Liver (tissue), 9 donors: ENCODE data around the gene RNASE13. TPM values are rescaled to one million over a fixed set of nuclear protein-coding genes. Genes with fewer than 3 reads are reported as not detected.

Source experiments
- DNase-seq: peaks from one replicate; pipeline ENCODE4 v3.0.0-alpha.2; 2017; ENCODE audit warnings: low spot score
- H3K27ac ChIP-seq, 2 donors: one replicate each; pipeline ENCODE4 v1.7.0; 2013; ENCODE audit warnings: inconsistent platforms in 2 of 2, low read length in 2 of 2, control low read depth in 1 of 2, low read depth in 1 of 2, mild to moderate bottlenecking in 1 of 2
- H3K27me3 ChIP-seq, 4 donors: one replicate each; pipeline versions ENCODE4 v1.6.1 to v1.7.0; 2013; ENCODE audit warnings: low read length in 3 of 4, inconsistent platforms in 1 of 4, mild to moderate bottlenecking in 1 of 4, moderate library complexity in 1 of 4; ENCODE audit not compliant: control insufficient read depth in 4 of 4, insufficient read depth in 4 of 4
- H3K36me3 ChIP-seq, 4 donors: one replicate each; pipeline versions ENCODE4 v1.6.1 to v1.7.0; 2013; ENCODE audit warnings: low read length in 3 of 4, mild to moderate bottlenecking in 3 of 4, low read depth in 1 of 4, moderate library complexity in 1 of 4; ENCODE audit not compliant: control insufficient read depth in 4 of 4, insufficient read depth in 3 of 4
- H3K4me1 ChIP-seq, 4 donors: one replicate each; pipeline versions ENCODE4 v1.6.1 to v1.7.0; 2013; ENCODE audit warnings: low read length in 3 of 4, mild to moderate bottlenecking in 3 of 4, moderate library complexity in 1 of 4; ENCODE audit not compliant: control insufficient read depth in 4 of 4, insufficient read depth in 4 of 4
- H3K4me3 ChIP-seq, 3 donors: one replicate each; pipeline versions ENCODE4 v1.6.1 to v1.7.0; 2013; ENCODE audit warnings: low read length in 3 of 3, control low read depth in 1 of 3, low read depth in 1 of 3, mild to moderate bottlenecking in 1 of 3
- H3K9ac ChIP-seq, 2 donors: one replicate each; pipeline ENCODE4 v1.7.0; 2013; ENCODE audit warnings: low read length in 2 of 2, mild to moderate bottlenecking in 2 of 2, moderate library complexity in 2 of 2, control low read depth in 1 of 2, low read depth in 1 of 2
- H3K9me3 ChIP-seq, 4 donors: one replicate each; pipeline versions ENCODE4 v1.6.1 to v1.7.0; 2013; ENCODE audit warnings: low read length in 3 of 4; ENCODE audit not compliant: control insufficient read depth in 4 of 4
- EGR1 ChIP-seq, 2 donors: IDR thresholded peaks; 2 replicates each; pipeline ENCODE4 v1.6.1; 2016 to 2018; ENCODE audit warnings: antibody characterized with exemption in 2 of 2, low read depth in 2 of 2
- FOXA1 ChIP-seq: IDR thresholded peaks from 2 replicates; pipeline ENCODE4 v1.6.1; 2016; ENCODE audit warnings: antibody characterized with exemption
- GABPA ChIP-seq, 2 donors: IDR thresholded peaks in 1 of 2; conservative IDR thresholded peaks in 1 of 2; 2 replicates each; pipeline ENCODE4 v1.6.1; 2016; ENCODE audit warnings: antibody characterized with exemption in 2 of 2, mild to moderate bottlenecking in 1 of 2, moderate library complexity in 1 of 2
- HNF4A ChIP-seq, 2 donors: conservative IDR thresholded peaks; 2 replicates each; pipeline ENCODE4 v1.6.1; 2016; ENCODE audit warnings: antibody characterized with exemption in 2 of 2, mild to moderate bottlenecking in 2 of 2
- HNF4G ChIP-seq: IDR thresholded peaks from 2 replicates; pipeline ENCODE4 v1.6.1; 2016; ENCODE audit warnings: antibody characterized with exemption
- JUND ChIP-seq, 2 donors: IDR thresholded peaks; 2 replicates each; pipeline ENCODE4 v1.6.1; 2016; ENCODE audit warnings: antibody characterized with exemption in 2 of 2
- MAX ChIP-seq: IDR thresholded peaks from 2 replicates; pipeline ENCODE4 v1.6.1; 2016; ENCODE audit warnings: antibody characterized with exemption
- NR2F2 ChIP-seq: IDR thresholded peaks from 2 replicates; pipeline ENCODE4 v1.6.1; 2016; ENCODE audit warnings: antibody characterized with exemption
- RAD21 ChIP-seq, 2 donors: IDR thresholded peaks; 2 replicates each; pipeline ENCODE4 v1.6.1; 2016; ENCODE audit warnings: antibody characterized with exemption in 2 of 2, mild to moderate bottlenecking in 2 of 2
- RXRA ChIP-seq, 2 donors: IDR thresholded peaks; 2 replicates each; pipeline ENCODE4 v1.6.1; 2017 to 2018; ENCODE audit warnings: antibody characterized with exemption in 2 of 2, mild to moderate bottlenecking in 1 of 2
- SP1 ChIP-seq: IDR thresholded peaks from 2 replicates; pipeline ENCODE4 v1.6.1; 2018; ENCODE audit warnings: antibody characterized with exemption, mild to moderate bottlenecking
- YY1 ChIP-seq: IDR thresholded peaks from 2 replicates; pipeline ENCODE4 v1.6.1; 2016; ENCODE audit warnings: antibody characterized with exemption, mild to moderate bottlenecking
- WGBS: extraction: QIAGEN DNeasy Blood & Tissue Kit; methylation state at CpG from one replicate; pipeline ENCODE4 v1.1.7; 2013; 5-methylcytosine and 5-hydroxymethylcytosine counted together
- polyA plus RNA-seq, 2 donors: library from polyadenylated mRNA; stranded (reverse) in 1 of 2; unstranded in 1 of 2; fragments of 200-250 nt in 1 of 2; fragments of >200 nt in 1 of 2; fragmentation: Nextera tagmentation in 1 of 2; extraction: Ambion mirVana in 1 of 2; gene quantifications; one replicate each; pipeline versions ENCODE4 v1.2.1 to v1.2.3, GENCODE V29; 2013 to 2015
- total RNA-seq, 2 donors: library from RNA; depleted of rRNA; stranded (reverse); fragments of >200 nt; gene quantifications; one replicate each; pipeline ENCODE4 v1.2.3, GENCODE V29; 2014
- TF ChIP-seq, protein P1 (sequence below): IDR thresholded peaks from 2 replicates; pipeline ENCODE4 v1.6.1; 2016; ENCODE audit warnings: antibody characterized with exemption, mild to moderate bottlenecking
- donor health status: healthy.
- donor health status: healthy.
- donor health status: healthy.
- donor health status: healthy.
- donor health status: healthy.

The RNASE13 gene
- total and polyA plus RNA-seq, 4 donors = 0.05 to 0.08 TPM; not detected in 2

- TF ChIP-seq, protein P1, sequence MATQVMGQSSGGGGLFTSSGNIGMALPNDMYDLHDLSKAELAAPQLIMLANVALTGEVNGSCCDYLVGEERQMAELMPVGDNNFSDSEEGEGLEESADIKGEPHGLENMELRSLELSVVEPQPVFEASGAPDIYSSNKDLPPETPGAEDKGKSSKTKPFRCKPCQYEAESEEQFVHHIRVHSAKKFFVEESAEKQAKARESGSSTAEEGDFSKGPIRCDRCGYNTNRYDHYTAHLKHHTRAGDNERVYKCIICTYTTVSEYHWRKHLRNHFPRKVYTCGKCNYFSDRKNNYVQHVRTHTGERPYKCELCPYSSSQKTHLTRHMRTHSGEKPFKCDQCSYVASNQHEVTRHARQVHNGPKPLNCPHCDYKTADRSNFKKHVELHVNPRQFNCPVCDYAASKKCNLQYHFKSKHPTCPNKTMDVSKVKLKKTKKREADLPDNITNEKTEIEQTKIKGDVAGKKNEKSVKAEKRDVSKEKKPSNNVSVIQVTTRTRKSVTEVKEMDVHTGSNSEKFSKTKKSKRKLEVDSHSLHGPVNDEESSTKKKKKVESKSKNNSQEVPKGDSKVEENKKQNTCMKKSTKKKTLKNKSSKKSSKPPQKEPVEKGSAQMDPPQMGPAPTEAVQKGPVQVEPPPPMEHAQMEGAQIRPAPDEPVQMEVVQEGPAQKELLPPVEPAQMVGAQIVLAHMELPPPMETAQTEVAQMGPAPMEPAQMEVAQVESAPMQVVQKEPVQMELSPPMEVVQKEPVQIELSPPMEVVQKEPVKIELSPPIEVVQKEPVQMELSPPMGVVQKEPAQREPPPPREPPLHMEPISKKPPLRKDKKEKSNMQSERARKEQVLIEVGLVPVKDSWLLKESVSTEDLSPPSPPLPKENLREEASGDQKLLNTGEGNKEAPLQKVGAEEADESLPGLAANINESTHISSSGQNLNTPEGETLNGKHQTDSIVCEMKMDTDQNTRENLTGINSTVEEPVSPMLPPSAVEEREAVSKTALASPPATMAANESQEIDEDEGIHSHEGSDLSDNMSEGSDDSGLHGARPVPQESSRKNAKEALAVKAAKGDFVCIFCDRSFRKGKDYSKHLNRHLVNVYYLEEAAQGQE = peak; percentile 68
- TF ChIP-seq NR2F2 = peak; percentile 49
- peak; percentile 97 to 98 for TF ChIP-seq RXRA (IDR thresholded peaks at IDR 0.05)
- TF ChIP-seq YY1 = peak; percentile 60
Measured at GRCh38 chr14:21043974-21044618, 9.5 kb upstream of the RNASE13 start (continued).

- no peaks in the 10 kb centered on the region for H3K36me3 ChIP-seq
- TF ChIP-seq FOXA1 = no peak
- peak in 1 of 2 donors; percentile 24 for TF ChIP-seq HNF4A (conservative IDR thresholded peaks at IDR 0.05)
- no peak for TF ChIP-seq NR2F2
- no peak for TF ChIP-seq HNF4G
- no peak for TF ChIP-seq MAX
- H3K9ac ChIP-seq = no peak overlapping the region
- no peaks in the 10 kb centered on the region for H3K27me3 ChIP-seq
- DNase-seq = no peak
- H3K27ac ChIP-seq = peak overlapping the region; percentile 84 to 86
- H3K9me3 ChIP-seq = no peaks in the 10 kb centered on the region
- WGBS = 20% methylated on average over 2 of the region's 2 CpGs
- H3K4me3 ChIP-seq = peak overlapping the region in 1 of 3 donors; percentile 23
- H3K4me1 ChIP-seq = peaks cover 26 to 86% (median 66%) of the 10 kb centered on the region in 4 donors
Measured at GRCh38 chr14:21043387-21043973, 8.9 kb upstream of the RNASE13 start.

- WGBS = 33% methylated on average over 8 of the region's 8 CpGs
- H3K4me1 ChIP-seq = peaks cover 23 to 86% (median 65%) of the 10 kb centered on the region in 4 donors
- no peaks in the 10 kb centered on the region for H3K36me3 ChIP-seq
- no peak overlapping the region for H3K4me3 ChIP-seq
- no peak for DNase-seq
- no peaks in the 10 kb centered on the region for H3K27me3 ChIP-seq
- no peaks in the 10 kb centered on the region for H3K9me3 ChIP-seq
- TF ChIP-seq RAD21 (IDR thresholded peaks at IDR 0.05) = peak in 1 of 2 donors; percentile 20
- TF ChIP-seq FOXA1 = no peak
- TF ChIP-seq HNF4A (conservative IDR thresholded peaks at IDR 0.05) = peak in 1 of 2 donors; percentile 12
- TF ChIP-seq JUND (IDR thresholded peaks at IDR 0.05) = peak in 1 of 2 donors; percentile 29
- TF ChIP-seq MAX = peak; percentile 79
- TF ChIP-seq RXRA (IDR thresholded peaks at IDR 0.05) = peak; percentile 53 to 74
- TF ChIP-seq EGR1 (IDR thresholded peaks at IDR 0.05; ENCODE audit: low read depth in 2 of 2) = no peak
- no peak for TF ChIP-seq GABPA (IDR thresholded peaks at IDR 0.05 in 1 of 2, conservative IDR thresholded peaks at IDR 0.05 in 1 of 2)
- peak; percentile 47 for TF ChIP-seq SP1
- H3K9ac ChIP-seq = no peak overlapping the region
- peak overlapping the region; percentile 84 to 86 for H3K27ac ChIP-seq
Measured at GRCh38 chr14:21042918-21043317, 8.3 kb upstream of the RNASE13 start.
